Measurements from ENCODE around the gene ME3.
"Not testable (repeated sequence)": the region's sequence is repeated elsewhere in the genome, so short reads cannot be mapped to it uniquely, and the experiment has no call there.

Gene ME3

GRCh38 chr11:86551288-86552092, 120.9 kb downstream of the ME3 start:
- DNase-seq, result no peak

- no peak for DNase-seq
Observed at GRCh38 chr11:86550757-86551156, 121.7 kb downstream of the ME3 start.

GRCh38 chr11:86548271-86548917, 124.0 kb downstream of the ME3 start:
- DNase-seq, result no peak

- DNase-seq, result no peak
Observed at GRCh38 chr11:86547727-86548126, 124.7 kb downstream of the ME3 start.

- not testable (repeated sequence) for DNase-seq
Observed at GRCh38 chr11:86541299-86541698, 131.1 kb downstream of the ME3 start.

GRCh38 chr11:86538223-86538548, 134.2 kb downstream of the ME3 start:
- DNase-seq, result no peak

GRCh38 chr11:86537541-86538222, 134.7 kb downstream of the ME3 start:
- DNase-seq, result no peak

- no peak for DNase-seq
Observed at GRCh38 chr11:86535773-86536172, 136.6 kb downstream of the ME3 start.

GRCh38 chr11:86524620-86525352, 147.6 kb downstream of the ME3 start:
- DNase-seq, result no peak

GRCh38 chr11:86523738-86524619, 148.4 kb downstream of the ME3 start:
- no peak for DNase-seq

- DNase-seq, result not testable (repeated sequence)
Observed at GRCh38 chr11:86522512-86522911, 149.9 kb downstream of the ME3 start.

GRCh38 chr11:86519064-86519911, 153.1 kb downstream of the ME3 start:
- DNase-seq, result no peak

GRCh38 chr11:86518211-86518610, 154.2 kb downstream of the ME3 start:
- no peak for DNase-seq

- no peak for DNase-seq
Observed at GRCh38 chr11:86517557-86517956, 154.9 kb downstream of the ME3 start.

- no peak for DNase-seq
Observed at GRCh38 chr11:86515297-86516094, 156.9 kb downstream of the ME3 start.

- no peak for DNase-seq
Observed at GRCh38 chr11:86514453-86514852, 158.0 kb downstream of the ME3 start.

GRCh38 chr11:86513746-86514373, 158.6 kb downstream of the ME3 start:
- DNase-seq, result no peak

GRCh38 chr11:86513138-86513537, 159.3 kb downstream of the ME3 start:
- no peak for DNase-seq

GRCh38 chr11:86511086-86511551, 161.3 kb downstream of the ME3 start:
- DNase-seq, result no peak

- no peak for DNase-seq
Observed at GRCh38 chr11:86510674-86511073, 161.7 kb downstream of the ME3 start.
